Uterus (tissue), 4 donors: ENCODE results near the gene SLX4IP. TPM values are rescaled to one million over a fixed set of nuclear protein-coding genes. Genes with fewer than 3 reads are reported as not detected.
"Not testable (repeated sequence)": the region's sequence is repeated elsewhere in the genome, so short reads cannot be mapped to it uniquely, and the experiment has no call there.

ENCODE experiments used
- DNase-seq, 2 donors: peaks; one replicate each; pipeline ENCODE4 v3.0.0-alpha.2; 2019 to 2020
- H3K27ac ChIP-seq, 2 donors: fragments of 200-600 bp; sonication (generic); 1 replicate in 1 of 2; 2 replicates in 1 of 2; pipeline ENCODE4 v1.5.1; 2016 to 2018
- H3K27me3 ChIP-seq, 2 donors: fragments of 200-600 bp; sonication (generic); one replicate each; pipeline ENCODE4 v1.5.1; 2018 to 2019; ENCODE audit warnings: control low read depth in 1 of 2
- H3K36me3 ChIP-seq, 2 donors: fragments of 200-600 bp; sonication (generic); one replicate each; pipeline ENCODE4 v1.5.1; 2019; ENCODE audit warnings: control low read depth in 1 of 2
- H3K4me1 ChIP-seq, 2 donors: fragments of 200-600 bp; sonication (generic); one replicate each; pipeline ENCODE4 v1.5.1; 2018 to 2019; ENCODE audit warnings: control low read depth in 1 of 2
- H3K4me3 ChIP-seq, 2 donors: fragments of 200-600 bp; sonication (generic); 1 replicate in 1 of 2; 2 replicates in 1 of 2; pipeline ENCODE4 v1.5.1; 2018 to 2019; ENCODE audit warnings: mild to moderate bottlenecking in 1 of 2
- H3K9me3 ChIP-seq, 2 donors: fragments of 200-600 bp; sonication (generic); one replicate each; pipeline ENCODE4 v1.5.1; 2019; ENCODE audit warnings: control low read depth in 1 of 2
- CTCF ChIP-seq, 4 experiments: fragments of 200-600 bp in 2 of 4; fragments of 450-650 bp in 2 of 4; sonication (generic) in 2 of 4; IDR thresholded peaks; one replicate each; pipeline ENCODE4 v1.5.1; 2016 to 2019; ENCODE audit warnings: antibody characterized with exemption in 4 of 4, mild to moderate bottlenecking in 2 of 4, moderate library complexity in 1 of 4
- POLR2A ChIP-seq, 2 donors: fragments of 450-650 bp; IDR thresholded peaks; one replicate each; pipeline ENCODE4 v1.6.1; 2016; ENCODE audit warnings: antibody characterized with exemption in 2 of 2, mild to moderate bottlenecking in 1 of 2, moderate library complexity in 1 of 2
- intact Hi-C: fragments of 100-400 bp; cut with DNase I; formaldehyde crosslinking; loops from one replicate; pipeline ENCODE4 v1.15.1; 2023; ENCODE audit warnings: low total_unique reads
- total RNA-seq, 4 donors: library from RNA; depleted of rRNA in 3 of 4; stranded (reverse); fragments of >200 nt in 3 of 4; gene quantifications; one replicate each; pipeline versions ENCODE4 v1.1.0 to v1.2.4, GENCODE V29; 2014 to 2023
- donor health status: DM: yes; HTN: yes; CAD: no.

The SLX4IP gene
- total RNA-seq, 4 donors from 2014 or later, result 0.51 to 7.1 (median 2.0) TPM

- Histone ChIP-seq H3K9me3 (no peaks in the 10 kb centered on the region), H3K4me1 (no peaks in the 10 kb centered on the region), H3K4me3 (no peak overlapping the region), H3K27me3 (no peaks in the 10 kb centered on the region), H3K36me3 (no peaks in the 10 kb centered on the region), H3K27ac (no peak overlapping the region)
- intact Hi-C loops, result no loop called here
- DNase-seq, result no peak
- TF ChIP-seq CTCF (IDR thresholded peaks at IDR 0.05) (no peak), POLR2A (IDR thresholded peaks at IDR 0.05) (no peak)
These were observed 44.4 kb upstream of the SLX4IP start for GRCh38 chr20:10390709-10391108.

- H3K27ac ChIP-seq, H3K9me3 ChIP-seq, H3K4me3 ChIP-seq, intact Hi-C loops, DNase-seq, H3K36me3 ChIP-seq, H3K27me3 ChIP-seq, H3K4me1 ChIP-seq: not testable (repeated sequence)
These were observed 40.4 kb upstream of the SLX4IP start for GRCh38 chr20:10394752-10395151.

- Histone ChIP-seq H3K27me3 (no peaks in the 10 kb centered on the region), H3K27ac (no peak overlapping the region), H3K4me1 (no peaks in the 10 kb centered on the region), H3K9me3 (no peaks in the 10 kb centered on the region), H3K4me3 (no peak overlapping the region), H3K36me3 (no peaks in the 10 kb centered on the region)
- intact Hi-C loops, result no loop called here
- no peak for TF ChIP-seq CTCF (IDR thresholded peaks at IDR 0.05)
- DNase-seq, result no peak
These were observed 36.2 kb upstream of the SLX4IP start for GRCh38 chr20:10398834-10399369.

- no peak overlapping the region for H3K27ac ChIP-seq
- DNase-seq, result no peak
- intact Hi-C loops, result no loop called here
- no peaks in the 10 kb centered on the region for H3K36me3 ChIP-seq
- H3K4me1 ChIP-seq, result no peaks in the 10 kb centered on the region
- H3K9me3 ChIP-seq, result no peaks in the 10 kb centered on the region
- H3K4me3 ChIP-seq, result no peak overlapping the region
- no peaks in the 10 kb centered on the region for H3K27me3 ChIP-seq
- TF ChIP-seq CTCF (IDR thresholded peaks at IDR 0.05), result no peak
These were observed 32.0 kb upstream of the SLX4IP start for GRCh38 chr20:10402938-10403608.

GRCh38 chr20:10404023-10404628, 31.0 kb upstream of the SLX4IP start:
- no peak for TF ChIP-seq CTCF (IDR thresholded peaks at IDR 0.05)
- no peak for TF ChIP-seq POLR2A (IDR thresholded peaks at IDR 0.05)
- H3K36me3 ChIP-seq, result no peaks in the 10 kb centered on the region
- intact Hi-C loops, result no loop called here
- H3K27ac ChIP-seq, result no peak overlapping the region
- no peaks in the 10 kb centered on the region for H3K27me3 ChIP-seq
- H3K4me3 ChIP-seq, result no peak overlapping the region
- no peaks in the 10 kb centered on the region for H3K4me1 ChIP-seq
- H3K9me3 ChIP-seq, result no peaks in the 10 kb centered on the region
- DNase-seq, result no peak
